ENCODE measurements around the gene CCDC9.

CCDC9 gene

GRCh38 chr19:47230054-47230920 lies 26.0 kb upstream of the CCDC9 start:
- peaks cover 5% of the 10 kb centered on the region for H3K36me3 ChIP-seq (replicated peaks; ENCODE audit: low read depth, low read length)
- H3K4me3 ChIP-seq (ENCODE audit: low read length): peak overlapping the region; percentile 96
- H3K27ac ChIP-seq (ENCODE audit: low read length): peak overlapping the region; percentile 88
- TF ChIP-seq EZH2phosphoT487 (IDR thresholded peaks at IDR 0.05; ENCODE audit: low read depth) (no peak), CTCF (IDR thresholded peaks at IDR 0.05; ENCODE audit: low read depth, low read length) (peak; percentile 68)
- H3K79me2 ChIP-seq (ENCODE audit: low read length): peaks cover 35% of the 10 kb centered on the region
- peak overlapping the region; percentile 92 for H3K9ac ChIP-seq (ENCODE audit: low read length)
- H3K9me3 ChIP-seq (ENCODE audit: insufficient read depth, low read length): no peaks in the 10 kb centered on the region
- H3K4me2 ChIP-seq (ENCODE audit: low read length): peak overlapping the region; percentile 89
- no peaks in the 10 kb centered on the region for H3K27me3 ChIP-seq (ENCODE audit: low read depth, low read length)
- peaks cover 48% of the 10 kb centered on the region for H3K4me1 ChIP-seq (ENCODE audit: low read length)
- H4K20me1 ChIP-seq (ENCODE audit: insufficient read depth, low read length): peaks cover 13% of the 10 kb centered on the region
- H2AFZ ChIP-seq (ENCODE audit: low read depth, low read length): no peak overlapping the region

GRCh38 chr19:47230921-47231214 lies 25.5 kb upstream of the CCDC9 start, which contains the start of gene BBC3:
Gene BBC3 (minus strand): TSS chr19:47231199. CDS start chr19:47228431, 2,768 bp downstream.
- Histone ChIP-seq H4K20me1 (ENCODE audit: insufficient read depth, low read length) (peaks cover 13% of the 10 kb centered on the region), H3K9ac (ENCODE audit: low read length) (peak within 1 kb of the TSS; percentile 92), H2AFZ (ENCODE audit: low read depth, low read length) (peak within 1 kb of the TSS; percentile 68), H3K9me3 (ENCODE audit: insufficient read depth, low read length) (no peaks in the 10 kb centered on the region), H3K4me1 (ENCODE audit: low read length) (peaks cover 42% of the 10 kb centered on the region), H3K4me2 (ENCODE audit: low read length) (peak within 1 kb of the TSS; percentile 94), H3K4me3 (ENCODE audit: low read length) (peak within 1 kb of the TSS; percentile 96), H3K27me3 (ENCODE audit: low read depth, low read length) (0 out of 2 replicates have a peak, but pooled peaks cover under 1% of the 10 kb centered on the region), H3K79me2 (ENCODE audit: low read length) (peaks cover 30% of the 10 kb centered on the region), H3K36me3 (replicated peaks; ENCODE audit: low read depth, low read length) (no peaks in the 10 kb centered on the region), H3K27ac (ENCODE audit: low read length) (peak within 1 kb of the TSS; percentile 88)
- TF ChIP-seq CTCF (IDR thresholded peaks at IDR 0.05; ENCODE audit: low read depth, low read length) (no peak), EZH2phosphoT487 (IDR thresholded peaks at IDR 0.05; ENCODE audit: low read depth) (no peak)

GRCh38 chr19:47231215-47232054 lies 24.9 kb upstream of the CCDC9 start:
- H3K9me3 ChIP-seq (ENCODE audit: insufficient read depth, low read length): no peaks in the 10 kb centered on the region
- H3K79me2 ChIP-seq (ENCODE audit: low read length): peaks cover 30% of the 10 kb centered on the region
- peaks cover 6% of the 10 kb centered on the region; the same call in 1 of the 2 replicates for H3K27me3 ChIP-seq (ENCODE audit: low read depth, low read length)
- peaks cover 13% of the 10 kb centered on the region for H4K20me1 ChIP-seq (ENCODE audit: insufficient read depth, low read length)
- peak overlapping the region; percentile 67 for H3K9ac ChIP-seq (ENCODE audit: low read length)
- H3K36me3 ChIP-seq (replicated peaks; ENCODE audit: low read depth, low read length): no peaks in the 10 kb centered on the region
- peak overlapping the region; percentile 59 for H3K27ac ChIP-seq (ENCODE audit: low read length)
- peak overlapping the region; percentile 68 for H2AFZ ChIP-seq (ENCODE audit: low read depth, low read length)
- peak overlapping the region; percentile 96 for H3K4me3 ChIP-seq (ENCODE audit: low read length)
- peaks cover 41% of the 10 kb centered on the region for H3K4me1 ChIP-seq (ENCODE audit: low read length)
- TF ChIP-seq EZH2phosphoT487 (IDR thresholded peaks at IDR 0.05; ENCODE audit: low read depth) (no peak), CTCF (IDR thresholded peaks at IDR 0.05; ENCODE audit: low read depth, low read length) (no peak)
- peak overlapping the region; percentile 94 for H3K4me2 ChIP-seq (ENCODE audit: low read length)

Measured in OCI-LY3 (cell line).